Gastrocnemius medialis (tissue), 4 donors: Measurements from ENCODE around the gene FSIP1.

Experiments used
- CTCF ChIP-seq, 5 experiments: fragments of 450-650 bp in 3 of 5; fragments of 200-600 bp in 2 of 5; sonication (generic) in 2 of 5; IDR thresholded peaks in 4 of 5; conservative IDR thresholded peaks in 1 of 5; 1 replicate in 4 of 5; 2 replicates in 1 of 5; pipeline ENCODE4 v1.5.1; 2016 to 2019; ENCODE audit warnings: antibody characterized with exemption in 5 of 5, mild to moderate bottlenecking in 3 of 5, moderate library complexity in 3 of 5
- POLR2A ChIP-seq, 2 donors: fragments of 450-650 bp; IDR thresholded peaks; one replicate each; pipeline ENCODE4 v1.6.1; 2017; ENCODE audit warnings: antibody characterized with exemption in 2 of 2, mild to moderate bottlenecking in 2 of 2, moderate library complexity in 2 of 2

- no peak for TF ChIP-seq POLR2A (IDR thresholded peaks at IDR 0.05)
- TF ChIP-seq CTCF (IDR thresholded peaks at IDR 0.05 in 4 of 5, conservative IDR thresholded peaks at IDR 0.05 in 1 of 5) = no peak
Measured at GRCh38 chr15:39692356-39693327, 90.0 kb downstream of the FSIP1 start.
